Kidney epithelial cell (primary cell): ENCODE data around the gene CDH13. TPM values are rescaled to one million over a fixed set of nuclear protein-coding genes. Genes with fewer than 3 reads are reported as not detected.

Experiments
- DNase-seq: peaks from one replicate; pipeline ENCODE4 v3.0.0-alpha.2; 2010; ENCODE audit warnings: low read depth
- H3K27me3 ChIP-seq: 2 replicates; pipeline ENCODE4 v1.6.0; 2011; ENCODE audit warnings: low read length; ENCODE audit not compliant: control insufficient read depth, insufficient read depth
- H3K36me3 ChIP-seq: 2 replicates; pipeline ENCODE4 v1.5.1; 2011; ENCODE audit warnings: low read length; ENCODE audit not compliant: control insufficient read depth, insufficient read depth
- H3K4me3 ChIP-seq: 2 replicates; pipeline ENCODE4 v1.5.1; 2011; ENCODE audit warnings: low read depth, mild to moderate bottlenecking, control low read depth, low read length
- CTCF ChIP-seq: IDR thresholded peaks from 2 replicates; pipeline ENCODE4 v1.5.1; 2011; ENCODE audit warnings: mild to moderate bottlenecking, moderate library complexity, low read length, control low read depth, inconsistent platforms; ENCODE audit not compliant: insufficient read depth, poor library complexity, severe bottlenecking
- total RNA-seq: library from RNA; depleted of rRNA; stranded (reverse); fragments of >200 nt; gene quantifications from 2 replicates; pipeline ENCODE4 v1.2.3, GENCODE V29; 2015

CDH13 gene
- total RNA-seq: 32.8 and 39.3 TPM in 2 replicates

GRCh38 chr16:82626791-82627261, at the start of gene CDH13:
CDH13 (plus strand) TSS chr16:82626969.
- Histone ChIP-seq H3K36me3 (no peaks in the 10 kb centered on the region), H3K27me3 (peaks cover 2% of the 10 kb centered on the region), H3K4me3 (peak within 1 kb of the TSS; percentile 69)
- no peak for DNase-seq
- TF ChIP-seq CTCF: no peak

GRCh38 chr16:82580298-82580890, 46.4 kb upstream of the CDH13 start:
- Histone ChIP-seq H3K27me3 (no peaks in the 10 kb centered on the region), H3K36me3 (no peaks in the 10 kb centered on the region), H3K4me3 (no peak overlapping the region)
- peak; percentile 42 for TF ChIP-seq CTCF
- no peak for DNase-seq

GRCh38 chr16:82582975-82583374, 43.8 kb upstream of the CDH13 start:
- TF ChIP-seq CTCF: no peak
- no peak for DNase-seq
- Histone ChIP-seq H3K27me3 (no peaks in the 10 kb centered on the region), H3K36me3 (no peaks in the 10 kb centered on the region), H3K4me3 (no peak overlapping the region)

- H3K36me3 ChIP-seq: no peaks in the 10 kb centered on the region
- DNase-seq: no peak
- H3K27me3 ChIP-seq: no peaks in the 10 kb centered on the region
- no peak overlapping the region for H3K4me3 ChIP-seq
- no peak for TF ChIP-seq CTCF
Observed at GRCh38 chr16:82583422-82583821, 43.3 kb upstream of the CDH13 start.

- TF ChIP-seq CTCF: no peak
- no peak for DNase-seq
- Histone ChIP-seq H3K36me3 (no peaks in the 10 kb centered on the region), H3K27me3 (no peaks in the 10 kb centered on the region), H3K4me3 (no peak overlapping the region)
Observed at GRCh38 chr16:82584553-82585152, 42.1 kb upstream of the CDH13 start.

GRCh38 chr16:82585675-82586074, 41.1 kb upstream of the CDH13 start:
- Histone ChIP-seq H3K36me3 (no peaks in the 10 kb centered on the region), H3K4me3 (no peak overlapping the region), H3K27me3 (no peaks in the 10 kb centered on the region)
- no peak for TF ChIP-seq CTCF
- peak; percentile 37 for DNase-seq
